AG04449 (cell line): Measurements from ENCODE around the gene MMRN2.

Source experiments
- CTCF ChIA-PET: fragments of 350-600 bp; formaldehyde crosslinking; extraction: SDS; loops from one replicate; lab custom pipeline; 2021; ENCODE audit warnings: antibody characterized with exemption; lab: Yijun Ruan, JAX
- POLR2A ChIA-PET: fragments of 400-600, 350-600 bp; formaldehyde crosslinking; extraction: SDS; loops from one replicate; lab custom pipeline; 2020; ENCODE audit warnings: antibody characterized with exemption, inconsistent platforms; lab: Yijun Ruan, JAX
- DNase-seq: peaks from one replicate; pipeline ENCODE4 v3.0.0-alpha.2; 2010; ENCODE audit warnings: low read depth, low spot score
- H3K4me3 ChIP-seq: 2 replicates; pipeline ENCODE4 v1.5.1; 2011; ENCODE audit warnings: low read depth, mild to moderate bottlenecking, control low read depth, low read length
- TF ChIP-seq, protein P1 (sequence below): IDR thresholded peaks from one replicate; pipeline ENCODE4 v1.5.1; 2011; ENCODE audit warnings: mild to moderate bottlenecking, moderate library complexity, low read length, control low read depth, inconsistent platforms; ENCODE audit not compliant: insufficient read depth; ENCODE audit errors: missing control alignments

MMRN2 gene

DNA sequence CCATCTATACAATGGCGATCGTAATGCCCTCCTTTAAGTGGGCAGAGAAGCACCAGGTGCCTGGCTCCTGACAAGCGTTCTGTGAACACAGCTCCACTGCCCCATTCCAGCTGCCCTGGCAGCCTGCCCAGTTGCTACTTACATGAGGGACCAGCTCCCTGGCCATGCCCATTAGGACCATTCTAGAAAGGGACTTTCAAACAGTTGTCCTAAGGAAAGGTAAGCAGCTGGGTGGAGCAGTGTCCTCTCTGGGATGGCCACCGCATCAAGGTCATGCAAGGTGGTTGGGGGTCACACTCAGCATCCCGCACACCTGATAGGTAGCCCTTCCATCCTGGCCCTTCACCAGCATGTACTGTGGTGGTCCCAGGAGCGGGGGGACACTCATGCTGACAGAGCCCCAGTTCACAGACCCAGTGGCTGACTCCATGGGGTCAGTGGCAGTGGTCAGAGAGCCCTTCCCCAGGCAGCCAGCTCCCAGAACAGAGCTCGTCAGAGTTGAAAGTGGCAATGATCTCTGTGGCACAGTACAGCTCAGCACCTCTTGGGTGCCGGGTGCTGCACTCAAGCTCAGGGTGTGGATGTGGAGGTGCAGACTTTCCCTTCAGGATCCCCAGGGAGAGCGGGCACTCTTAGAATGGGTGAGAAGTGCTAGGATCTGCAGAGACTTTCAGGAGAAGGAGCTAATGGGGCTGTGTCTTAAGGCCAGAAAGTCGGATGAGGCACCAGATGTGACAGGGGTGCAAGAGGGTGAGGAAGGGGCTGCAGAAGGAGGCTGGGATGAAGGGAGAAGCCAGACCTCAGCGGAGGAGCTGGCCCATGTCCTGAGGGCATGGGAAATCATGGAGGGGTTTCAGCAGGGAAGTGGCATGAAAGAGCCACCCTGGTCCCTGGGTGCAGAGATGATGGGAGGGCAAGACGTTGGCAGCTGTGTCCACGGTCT is 10.9 kb downstream of the MMRN2 start:
- no peak overlapping the region for H3K4me3 ChIP-seq
- CTCF ChIA-PET: interaction anchor here (0.7 to 17.4 kb wide), 10 partner anchors 9 to 253 kb away, joined by 3 to 171 read pairs (median 4); partner anchors contain the start of genes MMRN2 and SNCG
- TF ChIP-seq, protein P1, sequence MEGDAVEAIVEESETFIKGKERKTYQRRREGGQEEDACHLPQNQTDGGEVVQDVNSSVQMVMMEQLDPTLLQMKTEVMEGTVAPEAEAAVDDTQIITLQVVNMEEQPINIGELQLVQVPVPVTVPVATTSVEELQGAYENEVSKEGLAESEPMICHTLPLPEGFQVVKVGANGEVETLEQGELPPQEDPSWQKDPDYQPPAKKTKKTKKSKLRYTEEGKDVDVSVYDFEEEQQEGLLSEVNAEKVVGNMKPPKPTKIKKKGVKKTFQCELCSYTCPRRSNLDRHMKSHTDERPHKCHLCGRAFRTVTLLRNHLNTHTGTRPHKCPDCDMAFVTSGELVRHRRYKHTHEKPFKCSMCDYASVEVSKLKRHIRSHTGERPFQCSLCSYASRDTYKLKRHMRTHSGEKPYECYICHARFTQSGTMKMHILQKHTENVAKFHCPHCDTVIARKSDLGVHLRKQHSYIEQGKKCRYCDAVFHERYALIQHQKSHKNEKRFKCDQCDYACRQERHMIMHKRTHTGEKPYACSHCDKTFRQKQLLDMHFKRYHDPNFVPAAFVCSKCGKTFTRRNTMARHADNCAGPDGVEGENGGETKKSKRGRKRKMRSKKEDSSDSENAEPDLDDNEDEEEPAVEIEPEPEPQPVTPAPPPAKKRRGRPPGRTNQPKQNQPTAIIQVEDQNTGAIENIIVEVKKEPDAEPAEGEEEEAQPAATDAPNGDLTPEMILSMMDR: no peak
- DNase-seq: no peak
- POLR2A ChIA-PET: no interaction called here

DNA sequence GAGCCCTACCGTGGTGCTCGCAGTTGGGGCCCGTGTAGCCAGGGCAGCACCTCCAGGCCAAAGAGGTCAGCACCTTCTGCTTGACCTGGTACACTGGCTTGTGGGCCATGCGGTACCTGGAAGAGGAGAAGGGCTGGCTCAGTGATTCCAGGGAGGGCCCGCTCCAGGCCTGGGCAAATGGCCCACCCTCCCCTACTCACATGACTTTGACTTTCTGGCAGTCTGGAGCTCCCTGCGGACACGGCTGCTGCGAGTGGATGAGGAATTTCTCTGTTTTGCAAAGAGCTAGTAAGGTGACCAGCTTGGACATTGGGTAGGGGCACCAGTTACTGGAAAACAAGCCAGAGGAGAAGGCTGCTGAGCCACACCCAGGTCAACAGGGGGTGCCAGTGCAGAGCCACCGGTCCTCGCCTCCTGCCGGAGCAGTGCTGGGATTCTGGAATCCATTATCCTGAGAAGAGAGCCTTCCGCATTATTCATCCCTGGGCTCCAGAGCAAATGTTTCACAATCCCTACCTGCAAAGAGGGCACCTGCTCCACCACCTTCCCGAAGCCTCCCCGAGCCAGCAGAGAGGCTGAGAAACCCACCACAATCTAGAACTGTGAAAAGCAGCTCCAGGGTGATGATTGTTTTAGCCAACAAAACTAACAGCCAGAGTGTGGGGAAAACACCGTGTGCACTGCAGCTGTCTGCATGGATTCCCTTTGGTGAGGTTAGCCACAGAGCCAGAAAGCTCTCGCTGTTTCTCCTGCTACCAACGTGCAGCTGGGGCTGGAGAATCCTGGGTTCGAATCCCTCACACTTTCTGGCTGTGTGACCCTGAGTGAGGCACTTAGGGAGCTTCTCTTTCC is 11.8 kb downstream of the MMRN2 start:
- POLR2A ChIA-PET: interaction anchor here (0.7 kb wide), 1 partner anchor 21 kb away, joined by 3 read pairs; no protein-coding TSS in a partner anchor
- TF ChIP-seq, protein P1: peak; percentile 55
- CTCF ChIA-PET: interaction anchor here (0.7 to 17.4 kb wide), 10 partner anchors 8 to 253 kb away, joined by 3 to 171 read pairs (median 4); partner anchors contain the start of genes MMRN2 and SNCG
- H3K4me3 ChIP-seq: no peak overlapping the region
- no peak for DNase-seq

DNA sequence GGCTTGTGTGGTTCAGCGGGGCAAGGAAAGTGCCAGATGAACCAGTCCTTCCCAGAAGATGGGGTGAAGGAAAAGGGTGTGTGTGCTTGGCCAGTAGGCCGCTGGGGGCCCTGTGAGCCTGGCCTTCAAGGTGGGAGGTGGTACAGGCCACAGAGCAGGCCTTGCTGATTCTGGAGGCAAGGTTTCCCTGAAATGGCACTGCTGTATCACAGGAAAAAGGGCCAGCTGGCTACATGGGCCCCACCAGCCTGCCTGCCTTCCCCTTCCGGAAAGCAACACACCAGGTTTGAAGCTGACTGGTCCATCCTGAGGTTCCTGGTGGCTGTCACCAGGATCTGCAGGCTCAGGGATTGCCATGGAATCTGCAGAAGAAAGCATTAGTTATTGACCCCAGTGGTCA is 12.5 kb downstream of the MMRN2 start:
- ChIA-PET POLR2A (no interaction called here), CTCF (interaction anchor here (1.6 to 17.4 kb wide), 5 partner anchors 8 to 22 kb away, joined by 5 to 171 read pairs (median 18); partner anchors contain the start of genes ADIRF, MMRN2 and SNCG)
- DNase-seq: no peak
- no peak overlapping the region for H3K4me3 ChIP-seq
- TF ChIP-seq, protein P1: no peak

DNA sequence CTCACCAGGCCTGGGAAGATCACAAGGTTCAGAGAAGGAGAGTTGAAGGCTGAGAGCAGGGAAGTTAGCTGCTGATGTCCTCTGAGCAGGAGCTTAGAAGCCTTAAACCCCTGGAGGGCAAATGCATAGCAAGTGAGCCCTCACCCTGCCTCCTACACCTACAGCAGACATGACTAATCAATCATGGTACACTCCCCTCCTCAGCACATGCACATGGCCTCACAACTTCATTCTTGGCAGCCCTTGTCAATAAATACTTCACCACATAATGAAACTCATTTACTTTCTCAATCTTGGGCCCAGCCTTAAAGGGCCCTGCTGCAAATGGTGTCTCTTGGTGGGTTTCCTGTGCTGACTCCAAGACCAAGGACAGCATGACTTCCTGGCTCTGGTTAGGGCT is 12.9 kb downstream of the MMRN2 start:
- TF ChIP-seq, protein P1: no peak
- no peak overlapping the region for H3K4me3 ChIP-seq
- CTCF ChIA-PET: interaction anchor here (0.8 to 17.4 kb wide), 4 partner anchors 12 to 544 kb away, joined by 3 to 171 read pairs (median 14); partner anchors contain the start of genes ADIRF, MMRN2 and SNCG
- no peak for DNase-seq
- POLR2A ChIA-PET: no interaction called here

DNA sequence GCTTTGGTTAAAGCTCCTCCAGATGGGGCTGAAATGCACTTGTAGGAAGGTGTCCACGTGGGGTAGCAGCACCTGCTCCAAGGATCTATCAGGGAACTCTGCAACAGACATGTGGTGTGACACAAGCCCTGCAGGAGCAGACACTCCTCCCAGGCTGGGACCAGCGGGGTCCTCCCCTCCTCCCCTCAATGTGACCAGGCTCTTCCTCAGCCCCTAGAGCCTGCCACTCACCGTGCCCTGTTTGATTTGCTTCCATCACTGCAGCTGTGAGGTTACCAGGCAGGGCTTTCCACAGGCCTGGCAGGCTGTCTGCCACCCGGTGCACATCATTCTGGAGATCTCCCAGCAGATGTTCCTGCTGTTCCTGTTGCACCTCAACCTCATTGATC is 13.4 kb downstream of the MMRN2 start:
- ChIA-PET POLR2A (no interaction called here), CTCF (interaction anchor here (0.8 to 17.4 kb wide), 7 partner anchors 12 to 544 kb away, joined by 3 to 171 read pairs (median 5); partner anchors contain the start of genes ADIRF, MMRN2 and SNCG)
- DNase-seq: no peak
- TF ChIP-seq, protein P1: no peak
- no peak overlapping the region for H3K4me3 ChIP-seq
